ENCODE results near the gene CSGALNACT2.

CSGALNACT2 gene

GRCh38 chr10:43204943-43205671 lies 66.9 kb downstream of the CSGALNACT2 start:
- peak; percentile 40 for DNase-seq

DNA sequence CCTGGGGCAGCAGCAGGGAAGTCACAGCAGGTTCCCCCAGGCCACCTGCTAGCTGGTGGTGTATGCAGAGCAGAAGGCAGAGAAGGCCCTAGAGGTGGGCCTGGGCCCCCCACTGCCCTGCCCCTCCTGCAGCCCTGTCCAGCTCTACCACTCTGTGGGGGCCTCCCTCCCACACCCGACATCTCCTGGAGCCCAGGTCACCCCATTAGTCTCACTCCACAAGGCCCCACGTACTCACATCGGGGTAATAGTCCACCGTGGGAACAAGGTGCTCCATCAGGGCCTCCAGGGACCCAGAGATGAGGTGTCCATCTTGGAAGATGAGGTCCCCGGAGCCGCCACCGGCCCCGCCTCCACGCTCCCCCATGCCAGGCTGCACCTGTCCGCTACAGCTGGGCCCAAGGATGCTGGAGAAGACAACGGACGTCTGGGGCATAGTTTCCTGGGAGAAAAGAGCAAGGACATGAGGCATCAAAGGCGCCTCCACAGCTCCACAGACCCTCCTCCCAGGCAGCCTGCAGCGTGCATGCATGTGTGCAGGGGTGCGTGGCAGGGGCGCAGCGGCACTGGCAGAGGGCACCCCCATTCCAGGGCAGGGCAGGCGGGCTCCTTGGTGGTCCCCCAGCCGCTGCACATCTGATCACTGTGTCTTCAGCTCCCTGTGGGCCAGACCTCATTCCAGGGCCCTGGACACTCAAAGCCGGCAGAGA lies 67.6 kb downstream of the CSGALNACT2 start:
- no peak for DNase-seq

DNA sequence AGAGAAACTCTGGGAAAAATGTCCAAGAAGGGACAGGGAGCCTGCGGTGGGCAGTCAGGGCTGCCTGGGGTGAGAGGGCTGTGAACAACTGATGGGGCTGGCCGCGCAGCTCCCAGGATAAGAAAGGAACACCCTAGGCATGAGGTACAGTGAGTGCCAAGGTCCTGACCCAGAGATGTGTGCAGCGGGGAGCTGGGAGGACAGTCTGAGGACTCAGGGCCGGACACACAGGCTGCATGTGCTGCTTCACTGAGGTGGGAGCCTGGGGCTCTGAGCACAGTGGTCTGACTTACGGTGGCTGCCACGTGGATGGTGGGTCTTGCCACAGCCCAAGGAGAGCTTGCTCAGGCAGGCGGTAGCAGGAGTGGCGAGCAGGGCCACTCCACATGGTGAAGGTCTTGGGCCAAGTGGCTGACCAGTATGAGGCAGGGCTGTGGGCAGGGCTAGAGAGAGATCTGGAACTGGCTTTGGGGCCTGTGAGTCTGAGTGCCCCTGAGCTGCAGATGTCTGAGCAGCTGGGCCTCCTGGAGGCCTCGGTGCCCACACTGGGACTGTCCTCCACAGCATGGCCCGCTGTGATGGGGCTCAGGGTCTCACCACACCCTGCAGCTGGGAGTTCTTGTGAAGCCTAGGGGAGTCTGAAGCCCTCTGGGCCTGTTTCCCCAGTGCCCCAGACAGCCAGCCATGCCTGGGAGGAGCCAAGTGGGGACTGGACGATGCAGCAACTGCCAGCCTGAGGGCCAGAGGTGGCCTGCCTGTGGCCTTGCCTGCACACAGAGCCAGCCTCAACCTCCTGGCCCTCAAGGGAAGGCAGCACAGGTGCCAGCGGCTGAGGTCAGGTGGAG lies 68.4 kb downstream of the CSGALNACT2 start:
- DNase-seq = no peak

DNA sequence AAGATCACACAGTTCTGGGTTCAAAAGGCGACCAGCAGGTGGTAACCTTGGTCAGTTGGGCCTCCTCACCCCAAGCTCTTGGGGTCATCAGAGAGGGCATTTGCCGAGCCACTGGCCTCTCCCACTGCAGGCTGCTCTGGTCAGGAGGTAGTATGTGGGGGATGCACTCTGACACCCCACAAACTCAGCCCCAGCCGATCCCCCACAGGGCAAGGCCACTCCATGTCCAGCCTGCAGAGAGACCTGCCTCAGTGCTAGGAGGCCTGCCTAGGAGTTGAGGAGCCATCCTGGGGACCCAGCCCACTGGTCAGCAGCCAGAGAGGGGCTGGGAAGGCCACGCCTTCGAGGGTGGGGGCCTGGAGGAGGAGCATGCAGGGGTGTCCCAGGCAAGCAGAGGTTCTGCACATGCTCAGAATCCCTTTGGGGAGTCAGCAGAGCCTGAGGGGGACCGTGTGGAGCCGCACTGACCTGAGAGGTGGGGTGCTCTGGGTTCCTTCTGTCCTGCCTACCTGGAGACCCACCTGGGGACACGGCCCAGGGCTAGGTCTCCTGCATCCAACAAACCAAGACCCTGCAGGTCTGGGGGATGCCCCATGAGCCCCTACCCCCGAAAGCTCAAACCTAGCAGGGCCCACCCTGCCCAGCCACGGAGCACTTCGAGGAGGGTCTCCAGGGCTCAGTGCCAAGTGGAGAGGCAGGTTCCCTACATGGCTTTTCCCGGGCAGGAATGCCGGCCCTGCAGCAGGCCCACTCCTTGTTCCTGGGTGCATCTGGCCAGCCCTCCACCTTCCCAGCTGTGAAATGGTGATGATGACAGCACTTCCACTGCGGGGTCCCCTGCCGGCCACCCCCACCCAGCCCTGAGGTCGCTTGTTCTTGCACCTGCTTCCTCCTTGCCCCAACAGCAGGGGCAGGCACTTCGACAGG lies 70.2 kb downstream of the CSGALNACT2 start:
- no peak for DNase-seq

DNA sequence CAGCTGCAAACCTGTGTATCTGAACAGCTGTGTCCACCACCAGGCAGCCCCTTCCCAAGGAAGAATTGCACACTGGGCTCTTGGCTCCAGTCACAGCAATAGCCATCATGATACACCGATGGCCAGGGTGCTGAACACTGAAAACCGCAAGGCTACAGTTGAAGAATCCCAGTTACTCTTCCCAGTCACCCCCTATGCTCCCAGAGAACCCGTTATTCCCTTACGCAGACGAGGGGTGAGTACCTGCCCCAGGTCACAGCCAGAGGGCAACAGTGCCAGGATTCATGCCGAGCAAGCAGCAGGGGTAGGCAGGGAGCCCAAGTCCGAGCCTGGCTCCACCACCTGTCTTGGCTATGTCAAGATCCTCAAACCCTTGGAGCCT lies 70.8 kb downstream of the CSGALNACT2 start:
- no peak for DNase-seq

GRCh38 chr10:43209651-43210141 lies 71.5 kb downstream of the CSGALNACT2 start:
- no peak for DNase-seq

DNA sequence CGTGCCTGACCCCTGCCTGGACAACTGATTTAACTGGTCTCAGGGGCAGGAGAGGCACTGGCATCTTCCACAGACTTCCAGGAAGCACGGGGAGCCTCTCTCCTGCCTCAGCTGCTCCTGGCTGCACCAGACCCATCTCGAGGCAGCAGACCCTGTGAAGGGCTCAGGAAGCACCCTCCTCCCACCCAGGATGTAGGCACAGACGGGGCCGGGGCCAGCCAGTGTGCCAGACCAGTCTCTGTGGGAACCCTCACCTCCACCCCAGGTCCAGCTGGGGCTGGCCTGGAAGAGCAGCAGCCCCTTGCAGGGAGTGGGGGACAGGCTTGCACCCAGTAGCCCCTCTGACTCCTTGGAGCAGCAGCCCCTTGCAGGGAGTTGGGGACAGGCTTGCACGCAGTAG lies 72.3 kb downstream of the CSGALNACT2 start:
- no peak for DNase-seq

DNA sequence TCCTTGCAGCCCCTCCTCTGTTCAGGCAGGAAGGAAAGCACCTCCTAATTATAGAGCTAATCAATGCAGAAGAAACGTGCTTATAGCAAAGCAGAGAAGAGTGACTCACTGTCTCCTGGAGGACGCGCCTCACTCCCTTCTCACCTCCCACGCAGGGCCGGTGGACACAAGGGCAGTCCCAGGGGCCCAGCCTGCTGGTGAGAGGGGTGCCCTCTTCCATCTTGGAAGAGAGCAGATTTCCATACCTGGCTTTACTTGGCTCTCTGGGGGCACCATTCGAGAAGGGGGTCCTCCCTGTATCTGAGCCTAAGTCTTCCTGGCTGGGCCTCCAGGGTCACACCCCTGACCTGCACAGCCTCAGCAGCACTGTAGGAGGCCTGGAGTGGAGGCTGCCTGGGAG lies 72.8 kb downstream of the CSGALNACT2 start:
- no peak for DNase-seq

GRCh38 chr10:43211431-43212042 lies 73.3 kb downstream of the CSGALNACT2 start:
- DNase-seq = no peak

DNA sequence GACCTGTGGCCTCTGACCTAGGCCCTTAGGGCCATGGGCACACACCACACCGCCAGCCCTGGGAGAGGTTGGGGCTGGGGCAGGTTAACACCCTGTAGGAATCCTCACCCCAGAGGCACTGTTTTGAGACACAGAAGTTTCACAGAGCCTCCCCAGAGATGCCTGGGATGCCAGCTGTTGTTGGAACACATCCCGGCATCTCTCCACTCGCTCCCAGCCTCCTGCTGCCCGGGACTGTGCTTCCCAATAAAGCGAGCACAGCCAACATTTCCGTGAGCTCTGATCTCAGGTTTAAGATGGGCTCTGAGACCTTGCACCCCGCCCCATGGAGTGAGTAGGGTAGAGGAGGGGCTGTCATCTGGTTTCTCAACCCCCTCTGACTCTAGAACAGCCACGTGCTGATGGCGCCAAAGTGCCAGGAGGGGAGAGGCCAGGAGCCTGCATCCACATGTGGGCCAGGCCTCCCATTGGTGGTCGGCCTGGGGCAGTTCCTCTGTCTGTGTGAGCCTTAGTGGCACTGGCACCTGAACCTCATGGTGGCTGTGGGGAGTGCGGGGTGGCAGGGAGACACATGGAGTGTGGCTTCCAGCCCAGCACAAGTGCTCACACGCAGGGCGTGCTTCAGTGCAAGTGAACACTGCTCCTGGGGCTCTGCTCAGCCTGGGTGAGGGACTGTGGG lies 73.9 kb downstream of the CSGALNACT2 start:
- no peak for DNase-seq

DNA sequence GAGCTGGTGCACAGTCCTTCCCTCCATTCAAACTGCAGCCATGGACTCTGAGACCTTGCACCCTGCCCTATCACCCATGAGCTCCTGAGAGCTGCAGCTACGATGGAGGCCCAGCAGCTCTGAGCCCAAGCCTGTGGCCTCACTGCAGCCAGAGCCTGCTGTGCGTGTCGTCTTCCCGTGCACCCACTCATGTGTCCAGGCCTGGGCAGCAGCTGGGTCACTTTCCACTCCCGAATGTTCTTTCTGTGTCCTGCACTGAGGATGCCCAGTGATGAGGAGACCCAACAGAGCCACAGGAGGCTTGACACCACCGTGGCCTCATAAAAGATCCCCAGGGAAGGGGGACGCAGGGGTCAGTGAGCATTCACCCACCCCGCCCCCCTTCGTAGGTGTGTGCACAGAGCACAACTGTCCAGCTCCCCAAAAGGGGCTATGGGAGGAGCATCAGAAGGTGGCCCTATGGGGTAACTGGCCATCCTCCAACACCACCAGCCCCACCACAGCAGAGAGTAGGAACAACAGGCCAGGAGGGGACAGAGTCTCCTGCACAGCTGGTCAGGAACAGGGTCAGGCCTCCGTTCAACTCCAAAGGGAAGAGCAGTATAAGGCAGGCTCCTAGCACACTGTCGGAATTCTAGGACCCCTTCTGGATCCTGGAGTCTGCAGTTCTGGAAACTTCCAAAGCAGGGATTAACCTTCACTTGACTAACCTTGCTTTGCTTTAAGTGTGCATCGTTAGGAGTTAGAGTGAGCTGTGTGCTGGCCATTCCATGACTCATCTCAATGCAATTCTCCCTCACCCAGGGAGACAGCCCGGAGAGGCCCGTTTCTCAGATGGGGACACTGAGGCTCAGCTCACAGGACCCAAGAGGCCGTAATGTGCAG lies 76.1 kb downstream of the CSGALNACT2 start:
- no peak for DNase-seq

GRCh38 chr10:43214956-43215561 lies 76.8 kb downstream of the CSGALNACT2 start:
- no peak for DNase-seq

DNA sequence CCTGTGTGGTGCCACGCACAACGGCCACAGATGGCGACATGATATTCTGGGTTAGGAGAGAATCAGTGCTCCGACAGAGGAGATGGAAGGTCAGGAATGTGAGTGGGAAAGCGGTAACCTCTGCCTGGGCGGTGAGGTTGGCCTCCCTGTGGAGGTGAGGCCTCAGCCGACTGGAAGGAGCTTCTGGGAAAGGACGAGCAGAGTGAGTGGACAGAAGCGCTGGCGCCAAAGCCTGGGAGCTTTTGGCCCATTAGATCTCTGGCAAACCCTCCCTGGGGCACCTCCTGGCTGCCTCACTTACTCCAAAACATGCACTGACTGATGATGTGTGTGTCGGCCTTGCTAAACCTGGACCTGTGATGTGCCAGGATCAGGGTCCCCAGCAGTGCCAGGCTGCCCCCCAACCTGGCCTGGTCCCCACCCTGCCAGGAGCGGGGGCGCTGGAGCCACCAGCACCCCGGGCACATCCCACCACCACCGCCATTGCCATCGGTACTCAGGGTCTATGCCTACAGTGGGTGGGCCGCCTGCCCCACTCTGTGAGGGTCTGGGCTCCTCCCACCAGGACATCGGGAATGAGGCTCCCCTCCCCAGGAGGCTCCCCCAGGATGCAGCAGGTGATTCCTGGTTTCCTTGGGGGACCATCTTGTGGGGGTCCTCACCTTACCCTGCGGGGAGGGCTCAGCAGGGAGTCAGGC lies 77.7 kb downstream of the CSGALNACT2 start:
- DNase-seq = no peak

DNA sequence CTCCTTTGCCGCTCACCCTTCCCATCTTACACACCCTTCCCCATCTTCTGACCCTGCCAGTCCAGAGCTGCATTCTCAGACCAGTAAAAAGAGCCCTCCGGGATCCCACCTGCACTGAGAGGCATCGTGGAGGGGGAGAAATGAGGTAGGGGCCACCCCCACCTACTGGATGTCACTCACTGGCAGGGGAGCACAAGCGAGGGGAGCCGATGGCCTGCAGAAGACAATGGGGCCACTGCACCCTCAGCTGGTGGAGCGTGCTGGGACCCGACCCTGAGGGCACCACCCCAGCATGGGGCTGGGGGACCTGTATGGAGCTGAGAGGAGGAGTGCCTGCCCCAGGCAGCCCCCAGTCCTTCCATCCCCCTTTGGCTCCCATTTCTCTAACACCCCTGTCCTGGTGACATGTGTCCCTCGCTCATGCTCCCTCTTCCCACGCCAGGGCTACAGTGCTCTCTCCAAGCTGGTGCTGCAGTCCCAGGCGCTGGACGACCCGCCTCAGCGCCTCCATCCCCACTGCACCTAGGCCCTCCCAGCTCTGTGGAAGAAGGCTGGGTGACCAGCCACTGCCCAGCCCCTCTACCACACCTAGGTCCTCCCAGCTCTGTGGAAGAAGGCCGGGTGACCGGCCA lies 78.8 kb downstream of the CSGALNACT2 start:
- DNase-seq = no peak

- DNase-seq = no peak
These were observed 79.4 kb downstream of the CSGALNACT2 start for GRCh38 chr10:43217563-43218205.

GRCh38 chr10:43218206-43218950 lies 80.1 kb downstream of the CSGALNACT2 start:
- no peak for DNase-seq
